ENCODE data around the gene TNNC1.

Gene TNNC1

GRCh38 chr3:52458770-52459545 is 5.1 kb upstream of the TNNC1 start:
- no peak for DNase-seq (ENCODE audit: low read depth)

DNA sequence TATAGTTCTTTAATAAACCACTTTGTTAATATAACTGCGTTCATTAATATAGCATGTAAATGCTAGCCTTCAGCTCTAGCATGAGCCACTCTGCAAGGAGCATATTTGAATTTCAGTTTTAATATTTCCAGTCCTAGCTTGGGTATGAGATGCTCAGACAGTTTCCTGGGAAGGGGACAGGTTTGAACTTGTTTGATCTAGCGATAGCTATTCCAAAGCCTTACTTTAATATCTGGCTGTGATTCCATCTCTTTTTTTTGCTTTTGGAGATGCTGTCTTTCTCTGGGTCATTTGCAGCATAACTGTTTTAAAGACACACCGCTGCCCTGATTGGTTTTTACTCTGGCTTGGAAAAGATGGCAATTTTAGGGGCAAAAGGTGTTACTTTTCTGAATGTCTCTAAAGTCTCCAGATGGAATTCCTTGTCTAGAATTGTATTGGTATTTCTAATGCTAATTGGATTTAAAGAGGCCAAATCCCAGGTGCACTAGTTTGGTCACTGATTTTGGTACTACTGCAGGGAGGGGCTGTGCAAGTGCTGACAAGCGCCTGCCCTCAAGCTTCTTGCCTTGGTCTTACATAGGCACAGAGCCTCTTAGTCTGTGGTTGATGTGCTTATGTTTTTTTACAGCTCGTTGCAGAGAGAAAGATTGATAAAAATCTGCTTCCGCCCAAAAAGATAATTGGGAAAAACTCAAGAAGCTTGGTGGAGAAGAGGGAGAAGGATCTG is 4.4 kb upstream of the TNNC1 start:
- DNase-seq (ENCODE audit: low read depth) = no peak

GRCh38 chr3:52456800-52457183 is 3.0 kb upstream of the TNNC1 start:
- no peak for DNase-seq (ENCODE audit: low read depth)

GRCh38 chr3:52456169-52456799 is 2.4 kb upstream of the TNNC1 start:
- DNase-seq (ENCODE audit: low read depth) = no peak

GRCh38 chr3:52455283-52456168 is 1.7 kb upstream of the TNNC1 start, which contains the start of gene NISCH:
NISCH (plus strand) TSS chr3:52455604; CDS start chr3:52455642, 38 bp downstream.
- peak; percentile 95 for DNase-seq (ENCODE audit: low read depth)

GRCh38 chr3:52454938-52455282 is 1.1 kb upstream of the TNNC1 start:
- DNase-seq (ENCODE audit: low read depth) = no peak

DNA sequence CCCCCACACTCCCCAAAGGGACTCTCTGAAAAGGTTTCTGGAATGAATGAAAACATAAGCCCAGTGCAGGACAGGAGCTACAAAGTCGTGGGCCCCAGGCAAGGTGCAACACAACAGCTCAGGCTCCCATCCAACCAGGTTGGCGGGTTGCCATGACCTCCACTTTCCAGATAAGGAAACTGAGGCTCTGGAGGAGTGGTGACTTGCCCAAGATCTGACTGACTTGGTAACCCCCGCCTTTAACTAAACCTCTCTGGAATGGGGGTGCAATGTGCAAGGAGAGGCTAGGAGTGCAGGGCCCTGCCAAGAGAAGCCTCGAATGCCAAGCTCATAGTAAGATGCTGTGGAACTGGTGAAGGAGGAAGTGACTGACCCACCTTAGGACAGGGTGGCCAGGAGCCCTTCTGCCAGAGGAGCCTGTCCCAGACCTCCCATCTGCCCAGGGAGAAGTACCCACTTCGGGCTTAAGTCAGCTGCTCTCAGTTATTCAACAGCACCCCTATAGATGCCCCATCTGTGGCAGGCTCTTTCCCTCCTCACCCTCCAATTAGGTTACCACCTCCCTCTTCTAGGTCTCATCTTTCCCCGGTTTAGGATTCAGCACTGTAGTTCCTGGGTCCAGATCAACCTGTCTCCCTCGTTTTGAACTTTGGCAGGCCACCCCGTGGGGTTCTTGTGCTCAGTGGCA is 553 bp upstream of the TNNC1 start:
- DNase-seq (ENCODE audit: low read depth) = no peak

GRCh38 chr3:52452570-52453221 is 1.1 kb downstream of the TNNC1 start:
- no peak for DNase-seq (ENCODE audit: low read depth)

DNA sequence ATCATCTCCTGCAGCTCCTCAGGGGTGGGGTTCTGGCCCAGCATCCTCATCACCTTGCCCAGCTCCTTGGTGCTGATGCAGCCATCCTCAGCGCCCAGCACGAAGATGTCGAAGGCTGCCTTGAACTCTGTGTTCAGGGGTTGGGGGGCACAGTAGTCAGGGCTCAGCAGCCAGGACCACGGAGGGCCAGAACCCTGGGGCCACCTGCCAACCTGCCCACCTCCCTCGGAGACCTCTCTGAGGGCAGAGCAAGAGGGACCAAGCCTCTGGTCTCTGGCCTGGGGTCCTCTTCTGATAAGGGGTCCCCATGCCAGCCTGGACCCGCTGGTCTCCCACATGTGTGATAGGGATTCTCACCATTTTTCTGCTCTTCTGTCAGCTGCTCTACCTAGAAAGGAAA is 1.7 kb downstream of the TNNC1 start:
- no peak for DNase-seq (ENCODE audit: low read depth)

- DNase-seq (ENCODE audit: low read depth) = no peak
Observed at GRCh38 chr3:52451237-52452083, 2.4 kb downstream of the TNNC1 start.

DNA sequence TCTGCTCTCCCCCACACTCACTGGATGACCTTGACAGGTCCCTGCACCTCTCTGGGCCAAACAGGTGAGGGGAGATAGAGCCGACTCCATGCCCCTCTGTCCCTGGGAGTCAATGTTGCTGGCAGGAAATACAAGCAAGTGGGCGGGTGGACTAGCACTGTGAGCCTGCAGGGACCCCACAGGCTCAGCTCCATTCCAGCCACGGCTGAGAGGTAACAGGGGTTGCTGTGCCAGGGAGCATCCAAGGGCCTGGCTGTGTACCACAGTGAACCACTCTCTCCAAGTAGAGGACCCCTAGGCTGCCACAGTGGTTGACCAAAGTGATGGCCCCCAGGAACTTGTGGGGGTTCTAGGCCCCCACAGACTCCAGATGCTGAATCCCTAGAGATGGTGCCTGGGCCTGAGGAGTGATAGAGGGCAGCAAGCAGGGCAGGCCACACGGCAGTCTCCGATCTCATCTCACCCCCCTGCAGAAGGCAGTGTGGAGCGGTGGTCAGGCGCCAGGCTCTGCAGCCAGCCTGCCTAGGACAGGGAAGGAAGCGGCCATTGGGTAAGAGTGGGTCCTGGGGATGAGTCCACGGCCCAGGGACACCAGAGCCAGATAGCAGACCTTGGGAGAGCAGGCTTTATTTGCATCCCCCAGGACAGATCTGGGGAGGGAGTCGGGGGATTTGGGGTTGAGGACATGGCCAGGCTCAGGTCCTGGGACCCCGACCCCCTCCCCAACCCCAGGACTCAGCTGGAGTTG is 3.2 kb downstream of the TNNC1 start:
- no peak for DNase-seq (ENCODE audit: low read depth)

GRCh38 chr3:52447512-52448355 is 6.1 kb downstream of the TNNC1 start:
- no peak for DNase-seq (ENCODE audit: low read depth)

- peak; percentile 45 for DNase-seq (ENCODE audit: low read depth)
Observed at GRCh38 chr3:52446631-52447511, 7.0 kb downstream of the TNNC1 start.

- DNase-seq (ENCODE audit: low read depth) = no peak
Observed at GRCh38 chr3:52446042-52446441, 7.8 kb downstream of the TNNC1 start.

- DNase-seq (ENCODE audit: low read depth) = peak; percentile 32
Observed at GRCh38 chr3:52444860-52445793, 8.7 kb downstream of the TNNC1 start, which contains the start of gene SEMA3G. SEMA3G (minus strand) TSS chr3:52445103; CDS start chr3:52445027, 76 bp downstream.

Measured in stimulated activated CD4-positive, alpha-beta T cell treated with anti-CD3 and anti-CD28 coated beads, Interleukin-2, amount 100 ng/mL, for 4 hours (primary cell).